ENCODE measurements around the gene TMEM82. TPM values are rescaled to one million over a fixed set of nuclear protein-coding genes. Genes with fewer than 3 reads are reported as not detected.

Gene TMEM82
- total RNA-seq, 2 experiments from 2014 or later, result not detected

GRCh38 chr1:15722836-15723532 lies 19.3 kb upstream of the TMEM82 start:
- Histone ChIP-seq H3K27ac (ENCODE audit: low read depth in 1 of 2, low read length in 2 of 2) (no peak overlapping the region), H3K4me3 (ENCODE audit: low read length) (no peak overlapping the region), H3K9me3 (ENCODE audit: control insufficient read depth in 1 of 2, insufficient read depth in 1 of 2, low read length in 2 of 2) (no peaks in the 10 kb centered on the region), H3K27me3 (ENCODE audit: control insufficient read depth in 1 of 2, insufficient read depth in 2 of 2, low read length in 2 of 2) (no peaks in the 10 kb centered on the region), H3K36me3 (ENCODE audit: insufficient read depth, low read length) (peaks cover 81% of the 10 kb centered on the region), H3K4me1 (ENCODE audit: insufficient read depth, low read length) (no peaks in the 10 kb centered on the region)
- Mint-ChIP-seq H3K36me3 (ENCODE audit: low read depth) (peaks cover 61% of the 10 kb centered on the region), H3K27me3 (no peaks in the 10 kb centered on the region), H3K27ac (no peak overlapping the region), H3K4me3 (no peak overlapping the region), H3K4me1 (ENCODE audit: low read depth) (no peaks in the 10 kb centered on the region), H3K9me3 (no peaks in the 10 kb centered on the region)
- no peak for DNase-seq
- POLR2A ChIA-PET, result no interaction called here
- TF ChIP-seq CTCF (IDR thresholded peaks at IDR 0.05), result no peak
- intact Hi-C loops (cut with DNase I, micrococcal nuclease), result no loop called here
- CTCF ChIA-PET, result interaction anchor here (0.7 kb wide), 1 partner anchor 42 kb away, joined by 3 read pairs; no protein-coding TSS in a partner anchor
- ATAC-seq (ENCODE audit: poor library complexity), result no peak

GRCh38 chr1:15723631-15724246 lies 18.6 kb upstream of the TMEM82 start:
- Histone ChIP-seq H3K9me3 (ENCODE audit: control insufficient read depth in 1 of 2, insufficient read depth in 1 of 2, low read length in 2 of 2) (no peaks in the 10 kb centered on the region), H3K27me3 (ENCODE audit: control insufficient read depth in 1 of 2, insufficient read depth in 2 of 2, low read length in 2 of 2) (no peaks in the 10 kb centered on the region), H3K4me1 (ENCODE audit: insufficient read depth, low read length) (no peaks in the 10 kb centered on the region), H3K4me3 (ENCODE audit: low read length) (no peak overlapping the region), H3K36me3 (ENCODE audit: insufficient read depth, low read length) (peaks cover 81% of the 10 kb centered on the region), H3K27ac (ENCODE audit: low read depth in 1 of 2, low read length in 2 of 2) (no peak overlapping the region)
- Mint-ChIP-seq H3K27me3 (no peaks in the 10 kb centered on the region), H3K27ac (no peak overlapping the region), H3K9me3 (no peaks in the 10 kb centered on the region), H3K4me1 (ENCODE audit: low read depth) (no peaks in the 10 kb centered on the region), H3K4me3 (no peak overlapping the region), H3K36me3 (ENCODE audit: low read depth) (peaks cover 61% of the 10 kb centered on the region)
- ChIA-PET POLR2A (no interaction called here), CTCF (no interaction called here)
- DNase-seq (no peak), ATAC-seq (ENCODE audit: poor library complexity) (no peak)
- intact Hi-C loops (cut with DNase I, micrococcal nuclease), result no loop called here
- TF ChIP-seq CTCF (IDR thresholded peaks at IDR 0.05), result no peak

- Mint-ChIP-seq H3K9me3 (no peaks in the 10 kb centered on the region), H3K27ac (no peak overlapping the region), H3K4me3 (no peak overlapping the region), H3K36me3 (ENCODE audit: low read depth) (peaks cover 57% of the 10 kb centered on the region), H3K27me3 (no peaks in the 10 kb centered on the region), H3K4me1 (ENCODE audit: low read depth) (no peaks in the 10 kb centered on the region)
- DNase-seq (no peak), ATAC-seq (ENCODE audit: poor library complexity) (no peak)
- Histone ChIP-seq H3K27ac (ENCODE audit: low read depth in 1 of 2, low read length in 2 of 2) (no peak overlapping the region), H3K9me3 (ENCODE audit: control insufficient read depth in 1 of 2, insufficient read depth in 1 of 2, low read length in 2 of 2) (no peaks in the 10 kb centered on the region), H3K36me3 (ENCODE audit: insufficient read depth, low read length) (peaks cover 79% of the 10 kb centered on the region), H3K4me3 (ENCODE audit: low read length) (no peak overlapping the region), H3K27me3 (ENCODE audit: control insufficient read depth in 1 of 2, insufficient read depth in 2 of 2, low read length in 2 of 2) (no peaks in the 10 kb centered on the region), H3K4me1 (ENCODE audit: insufficient read depth, low read length) (no peaks in the 10 kb centered on the region)
- intact Hi-C loops (cut with DNase I, micrococcal nuclease), result no loop called here
- CTCF ChIA-PET, result no interaction called here
- no peak for TF ChIP-seq CTCF (IDR thresholded peaks at IDR 0.05)
- POLR2A ChIA-PET, result no interaction called here
Observed at GRCh38 chr1:15724949-15725880, 17.1 kb upstream of the TMEM82 start.

All from CD4-positive, alpha-beta T cell (primary cell).